H9 (cell line): ENCODE data around the gene XIRP2. TPM values are rescaled to one million over a fixed set of nuclear protein-coding genes. Genes with fewer than 3 reads are reported as not detected.

ENCODE experiments used
- DNase-seq: peaks from one replicate; pipeline ENCODE4 v3.0.0-alpha.2; 2017
- H2AFZ ChIP-seq: one replicate; pipeline ENCODE4 v1.6.1; 2013; ENCODE audit warnings: mild to moderate bottlenecking, low read length, control low read depth, moderate library complexity
- H2AK5ac ChIP-seq: 2 replicates; pipeline ENCODE4 v1.6.1; 2013; ENCODE audit warnings: low read length, control low read depth, mixed read lengths; ENCODE audit not compliant: insufficient read length
- H2BK120ac ChIP-seq: one replicate; pipeline ENCODE4 v1.6.1; 2013; ENCODE audit warnings: low read depth, mild to moderate bottlenecking, low read length, control low read depth, inconsistent platforms; ENCODE audit not compliant: poor library complexity, severe bottlenecking
- H2BK12ac ChIP-seq: 2 replicates; pipeline ENCODE4 v1.6.1; 2013; ENCODE audit warnings: low read length, control low read depth, mixed read lengths, low read depth; ENCODE audit not compliant: insufficient read length
- H2BK15ac ChIP-seq: 2 replicates; pipeline ENCODE4 v1.6.1; 2013; ENCODE audit warnings: low read depth, low read length, control low read depth
- H2BK20ac ChIP-seq: one replicate; pipeline ENCODE4 v1.6.1; 2013; ENCODE audit warnings: low read depth, mild to moderate bottlenecking, low read length, control low read depth, inconsistent platforms; ENCODE audit not compliant: poor library complexity, severe bottlenecking
- H2BK5ac ChIP-seq: 2 replicates; pipeline ENCODE4 v1.6.1; 2013; ENCODE audit warnings: low read length, control low read depth, mixed read lengths; ENCODE audit not compliant: insufficient read length
- H3K14ac ChIP-seq: 2 replicates; pipeline ENCODE4 v1.6.1; 2013; ENCODE audit warnings: low read length, control low read depth; ENCODE audit not compliant: insufficient read depth
- H3K18ac ChIP-seq: 2 replicates; pipeline ENCODE4 v1.6.1; 2013; ENCODE audit warnings: low read depth, mild to moderate bottlenecking, mixed read lengths, low read length, control low read depth; ENCODE audit not compliant: insufficient read length
- H3K23ac ChIP-seq: 2 replicates; pipeline ENCODE4 v1.6.1; 2013; ENCODE audit warnings: low read length, control low read depth, mixed read lengths, low read depth; ENCODE audit not compliant: insufficient read length
- H3K23me2 ChIP-seq: 2 replicates; pipeline ENCODE4 v1.6.1; 2013; ENCODE audit warnings: low read depth, mild to moderate bottlenecking, mixed read lengths, low read length, control low read depth; ENCODE audit not compliant: insufficient read length, poor library complexity, severe bottlenecking
- H3K27ac ChIP-seq: 2 replicates; pipeline ENCODE4 v1.5.1; 2013; ENCODE audit warnings: low read length, control low read depth, mixed read lengths, low read depth; ENCODE audit not compliant: insufficient read length
- H3K27me3 ChIP-seq: 2 replicates; pipeline ENCODE4 v1.6.1; 2013; ENCODE audit warnings: low read length, control low read depth, inconsistent platforms; ENCODE audit not compliant: insufficient read depth
- H3K4ac ChIP-seq: 2 replicates; pipeline ENCODE4 v1.6.1; 2013; ENCODE audit warnings: low read depth, mild to moderate bottlenecking, control low read depth, inconsistent platforms, low read length, moderate library complexity
- H3K4me1 ChIP-seq: 2 replicates; pipeline ENCODE4 v1.6.1; 2013; ENCODE audit warnings: low read length, control low read depth, inconsistent platforms; ENCODE audit not compliant: insufficient read depth
- H3K4me2 ChIP-seq: 2 replicates; pipeline ENCODE4 v1.6.1; 2013; ENCODE audit warnings: low read length, control low read depth, mixed read lengths; ENCODE audit not compliant: insufficient read length, insufficient read depth
- H3K56ac ChIP-seq: 2 replicates; pipeline ENCODE4 v1.6.1; 2013; ENCODE audit warnings: low read depth, mild to moderate bottlenecking, mixed read lengths, low read length, control low read depth; ENCODE audit not compliant: insufficient read length
- H3K79me1 ChIP-seq: 2 replicates; pipeline ENCODE4 v1.6.1; 2013; ENCODE audit warnings: low read depth, mild to moderate bottlenecking, moderate library complexity, low read length, control low read depth, inconsistent platforms; ENCODE audit not compliant: insufficient read depth, poor library complexity, severe bottlenecking
- H3K79me2 ChIP-seq: 2 replicates; pipeline ENCODE4 v1.6.1; 2013; ENCODE audit warnings: low read length, control low read depth, inconsistent platforms; ENCODE audit not compliant: insufficient read depth
- H3K9ac ChIP-seq: 2 replicates; pipeline ENCODE4 v1.6.1; 2013; ENCODE audit warnings: low read length, control low read depth, mixed read lengths; ENCODE audit not compliant: insufficient read length; ENCODE audit errors: extremely low read depth
- H3K9me3 ChIP-seq: one replicate; pipeline ENCODE4 v1.6.1; 2013; ENCODE audit warnings: low read depth, low read length, inconsistent platforms; ENCODE audit not compliant: control insufficient read depth
- H3T11ph ChIP-seq: one replicate; pipeline ENCODE4 v1.6.1; 2013; ENCODE audit warnings: mild to moderate bottlenecking, low read length, control low read depth, inconsistent platforms
- H4K20me1 ChIP-seq: one replicate; pipeline ENCODE4 v1.6.1; 2013; ENCODE audit not compliant: control insufficient read depth, insufficient read length, insufficient read depth
- H4K5ac ChIP-seq: 2 replicates; pipeline ENCODE4 v1.6.1; 2013; ENCODE audit warnings: low read depth, mild to moderate bottlenecking, mixed read lengths, low read length, control low read depth; ENCODE audit not compliant: insufficient read length
- H4K8ac ChIP-seq: replicated peaks from 2 replicates; pipeline ENCODE4 v1.6.1; 2013; ENCODE audit warnings: low read length, control low read depth, mixed read lengths, low read depth; ENCODE audit not compliant: insufficient read length
- H4K91ac ChIP-seq: 2 replicates; pipeline ENCODE4 v1.6.1; 2013; ENCODE audit warnings: low read depth, mild to moderate bottlenecking, moderate library complexity, mixed read lengths, low read length, control low read depth; ENCODE audit not compliant: insufficient read length
- H3K27ac Mint-ChIP-seq, 3 experiments: 2 replicates in 2 of 3; 3 replicates in 1 of 3; pipeline ENCODE4 v1.8.0; 2020 to 2021; ENCODE audit warnings: mixed read lengths in 3 of 3, mild to moderate bottlenecking in 1 of 3, moderate library complexity in 1 of 3
- H3K27me3 Mint-ChIP-seq: 2 replicates; pipeline ENCODE4 v1.8.0; 2021; ENCODE audit warnings: low read depth, mild to moderate bottlenecking, moderate library complexity, mixed read lengths
- H3K36me3 Mint-ChIP-seq, 3 experiments: 2 replicates in 2 of 3; 3 replicates in 1 of 3; pipeline ENCODE4 v1.8.0; 2020 to 2021; ENCODE audit warnings: low read depth in 3 of 3, mixed read lengths in 3 of 3; ENCODE audit not compliant: insufficient read depth in 1 of 3
- H3K4me1 Mint-ChIP-seq, 2 experiments: 2 replicates each; pipeline ENCODE4 v1.8.0; 2020; ENCODE audit warnings: mixed read lengths in 2 of 2
- H3K4me3 Mint-ChIP-seq, 2 experiments: 2 replicates in 1 of 2; 3 replicates in 1 of 2; pipeline ENCODE4 v1.8.0; 2020 to 2021; ENCODE audit warnings: mild to moderate bottlenecking in 2 of 2, mixed read lengths in 2 of 2, moderate library complexity in 1 of 2
- H3K9me3 Mint-ChIP-seq, 2 experiments: 2 replicates in 1 of 2; 3 replicates in 1 of 2; pipeline ENCODE4 v1.8.0; 2020; ENCODE audit warnings: mild to moderate bottlenecking in 2 of 2, mixed read lengths in 2 of 2, moderate library complexity in 1 of 2
- WGBS: extraction: QIAGEN DNeasy Blood & Tissue Kit; methylation state at CpG from one replicate; pipeline ENCODE4 v1.1.7; 2013; ENCODE audit warnings: missing lambda C conversion rate, low lambda C conversion rate, mixed read lengths; ENCODE audit not compliant: insufficient read length; ENCODE audit errors: extremely low coverage; 5-methylcytosine and 5-hydroxymethylcytosine counted together
- total RNA-seq: library from RNA; stranded (reverse); gene quantifications from 2 replicates; pipeline ENCODE4 v1.2.1, GENCODE V29; 2021
- TF ChIP-seq, protein P1 (sequence below): fragments of 200-600 bp; sonication (generic); conservative IDR thresholded peaks from 3 replicates; pipeline ENCODE4 v1.8.0; 2021; ENCODE audit warnings: antibody characterized with exemption, mild to moderate bottlenecking

XIRP2 gene
- total RNA-seq, 1 experiment from 2014 or later = 0.07 TPM

DNA sequence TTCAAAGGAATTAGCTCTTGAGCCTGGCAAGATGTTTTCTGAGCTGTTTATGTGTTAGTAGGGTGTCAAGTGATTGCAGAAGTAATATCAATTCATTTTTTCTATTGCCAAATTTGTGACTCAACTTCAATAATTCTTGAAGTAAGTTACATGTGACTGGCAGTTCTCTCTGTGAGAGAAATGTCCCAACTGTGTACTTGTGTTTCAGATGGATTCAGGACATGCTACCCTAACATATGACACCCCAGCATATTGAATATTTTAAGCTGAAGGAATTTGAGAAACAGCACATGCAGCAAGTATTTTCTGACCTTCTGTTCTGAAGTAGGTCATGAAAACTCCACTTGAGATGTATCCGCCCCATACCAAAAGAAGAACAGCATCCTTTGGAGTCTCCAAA, 263.6 kb downstream of the XIRP2 start:
- Histone ChIP-seq H2AK5ac (no peak overlapping the region), H3K23me2 (no peaks in the 10 kb centered on the region), H2BK15ac (no peak overlapping the region), H3K23ac (no peak overlapping the region), H3K4me2 (no peak overlapping the region), H3T11ph (no peak overlapping the region), H4K8ac (no peak overlapping the region), H3K79me1 (no peaks in the 10 kb centered on the region), H4K91ac (no peak overlapping the region), H4K5ac (no peak overlapping the region), H3K56ac (no peak overlapping the region), H3K4ac (no peak overlapping the region), H3K14ac (no peak overlapping the region), H2BK120ac (no peak overlapping the region), H3K27me3 (no peaks in the 10 kb centered on the region), H2AFZ (no peak overlapping the region), H3K9me3 (no peaks in the 10 kb centered on the region), H3K9ac (no peak overlapping the region), H3K79me2 (no peaks in the 10 kb centered on the region), H2BK5ac (no peak overlapping the region), H2BK12ac (no peak overlapping the region), H2BK20ac (no peak overlapping the region), H3K4me1 (no peaks in the 10 kb centered on the region), H3K18ac (no peak overlapping the region), H3K27ac (no peak overlapping the region), H4K20me1 (no peaks in the 10 kb centered on the region)
- WGBS = no CpG with 5 or more reads among the region's 1 CpG
- H3K27ac Mint-ChIP-seq = no peak overlapping the region; a peak in 1 of 7 replicates
- no peak overlapping the region for H3K4me3 Mint-ChIP-seq
- no peaks in the 10 kb centered on the region for H3K4me1 Mint-ChIP-seq
- H3K9me3 Mint-ChIP-seq = no peaks in the 10 kb centered on the region
- no peaks in the 10 kb centered on the region for H3K36me3 Mint-ChIP-seq
- DNase-seq = no peak
- TF ChIP-seq, protein P1, sequence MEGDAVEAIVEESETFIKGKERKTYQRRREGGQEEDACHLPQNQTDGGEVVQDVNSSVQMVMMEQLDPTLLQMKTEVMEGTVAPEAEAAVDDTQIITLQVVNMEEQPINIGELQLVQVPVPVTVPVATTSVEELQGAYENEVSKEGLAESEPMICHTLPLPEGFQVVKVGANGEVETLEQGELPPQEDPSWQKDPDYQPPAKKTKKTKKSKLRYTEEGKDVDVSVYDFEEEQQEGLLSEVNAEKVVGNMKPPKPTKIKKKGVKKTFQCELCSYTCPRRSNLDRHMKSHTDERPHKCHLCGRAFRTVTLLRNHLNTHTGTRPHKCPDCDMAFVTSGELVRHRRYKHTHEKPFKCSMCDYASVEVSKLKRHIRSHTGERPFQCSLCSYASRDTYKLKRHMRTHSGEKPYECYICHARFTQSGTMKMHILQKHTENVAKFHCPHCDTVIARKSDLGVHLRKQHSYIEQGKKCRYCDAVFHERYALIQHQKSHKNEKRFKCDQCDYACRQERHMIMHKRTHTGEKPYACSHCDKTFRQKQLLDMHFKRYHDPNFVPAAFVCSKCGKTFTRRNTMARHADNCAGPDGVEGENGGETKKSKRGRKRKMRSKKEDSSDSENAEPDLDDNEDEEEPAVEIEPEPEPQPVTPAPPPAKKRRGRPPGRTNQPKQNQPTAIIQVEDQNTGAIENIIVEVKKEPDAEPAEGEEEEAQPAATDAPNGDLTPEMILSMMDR = no peak
- no peaks in the 10 kb centered on the region for H3K27me3 Mint-ChIP-seq
